ENCODE data around the gene ACSM6. TPM values are rescaled to one million over a fixed set of nuclear protein-coding genes. Genes with fewer than 3 reads are reported as not detected.

The ACSM6 gene
- total RNA-seq, 4 donors from 2014 or later, result not detected

- Histone ChIP-seq H3K36me3 (peaks cover 0 to 31% (median 6%) of the 10 kb centered on the region in 3 donors), H3K9me3 (no peaks in the 10 kb centered on the region), H3K4me1 (peaks cover 0 to 10% (median 0%) of the 10 kb centered on the region in 4 donors), H3K4me3 (no peak overlapping the region), H3K27ac (no peak overlapping the region), H3K27me3 (no peaks in the 10 kb centered on the region)
- DNase-seq (ENCODE audit: low spot score in 2 of 2), result no peak
- 81 to 87% methylated on average over 8 of the region's 8 CpGs for WGBS, 2 donors
- TF ChIP-seq CTCF (IDR thresholded peaks at IDR 0.05) (peak in 3 of 5 experiments; percentile 17 to 23 (median 19)), POLR2A (IDR thresholded peaks at IDR 0.05) (no peak), EP300 (IDR thresholded peaks at IDR 0.05) (no peak)
Measured at GRCh38 chr10:95242581-95243317, 48.7 kb downstream of the ACSM6 start.

GRCh38 chr10:95243318-95243617 is 49.2 kb downstream of the ACSM6 start:
- no peaks in the 10 kb centered on the region for H3K9me3 ChIP-seq
- peaks cover 0 to 26% (median under 1%) of the 10 kb centered on the region in 3 donors for H3K36me3 ChIP-seq
- no peaks in the 10 kb centered on the region for H3K27me3 ChIP-seq
- no peak overlapping the region for H3K27ac ChIP-seq
- TF ChIP-seq POLR2A (IDR thresholded peaks at IDR 0.05), result no peak
- no peak for TF ChIP-seq CTCF (IDR thresholded peaks at IDR 0.05)
- no peak for TF ChIP-seq EP300 (IDR thresholded peaks at IDR 0.05)
- DNase-seq (ENCODE audit: low spot score in 2 of 2), result no peak
- no peak overlapping the region for H3K4me3 ChIP-seq
- H3K4me1 ChIP-seq, result peaks cover 0 to 11% (median 0%) of the 10 kb centered on the region in 4 donors
- WGBS, 2 donors, result 66 to 71% methylated on average over 3 of the region's 3 CpGs

- Histone ChIP-seq H3K27me3 (no peaks in the 10 kb centered on the region), H3K36me3 (peaks cover 0 to 22% (median 0%) of the 10 kb centered on the region in 3 donors), H3K4me3 (no peak overlapping the region), H3K27ac (no peak overlapping the region), H3K9me3 (no peaks in the 10 kb centered on the region), H3K4me1 (peaks cover 0 to 11% (median 0%) of the 10 kb centered on the region in 4 donors)
- WGBS, 2 donors, result 79 to 93% methylated on average over 2 of the region's 2 CpGs
- TF ChIP-seq EP300 (IDR thresholded peaks at IDR 0.05) (no peak), CTCF (IDR thresholded peaks at IDR 0.05) (no peak), POLR2A (IDR thresholded peaks at IDR 0.05) (no peak)
- DNase-seq (ENCODE audit: low spot score in 2 of 2), result no peak
Measured at GRCh38 chr10:95244152-95244551, 50.1 kb downstream of the ACSM6 start.

- Histone ChIP-seq H3K9me3 (no peaks in the 10 kb centered on the region), H3K4me3 (no peak overlapping the region), H3K27ac (no peak overlapping the region), H3K27me3 (no peaks in the 10 kb centered on the region), H3K36me3 (peaks cover 0 to 22% (median 0%) of the 10 kb centered on the region in 3 donors), H3K4me1 (peaks cover 0 to 11% (median 0%) of the 10 kb centered on the region in 4 donors)
- 86 to 87% methylated on average over 6 of the region's 6 CpGs for whole genome bisulfite sequencing, 2 donors
- no peak for DNase-seq (ENCODE audit: low spot score in 2 of 2)
- TF ChIP-seq EP300 (IDR thresholded peaks at IDR 0.05) (no peak), POLR2A (IDR thresholded peaks at IDR 0.05) (no peak), CTCF (IDR thresholded peaks at IDR 0.05) (no peak)
Measured at GRCh38 chr10:95245425-95246055, 51.5 kb downstream of the ACSM6 start.

- TF ChIP-seq CTCF (IDR thresholded peaks at IDR 0.05) (peak; percentile 60 to 76 (median 64)), EP300 (IDR thresholded peaks at IDR 0.05) (no peak), POLR2A (IDR thresholded peaks at IDR 0.05) (no peak)
- H3K36me3 ChIP-seq, result peaks cover 0 to 22% (median 0%) of the 10 kb centered on the region in 3 donors
- H3K4me3 ChIP-seq, result no peak overlapping the region
- DNase-seq (ENCODE audit: low spot score in 2 of 2), result peak; percentile 64 to 90
- H3K27me3 ChIP-seq, result no peaks in the 10 kb centered on the region
- no peak overlapping the region for H3K27ac ChIP-seq
- peaks cover 0 to 11% (median 0%) of the 10 kb centered on the region in 4 donors for H3K4me1 ChIP-seq
- WGBS, 2 donors, result 5 to 8% methylated on average over 1 of the region's 1 CpG
- no peaks in the 10 kb centered on the region for H3K9me3 ChIP-seq
Measured at GRCh38 chr10:95246582-95247051, 52.6 kb downstream of the ACSM6 start.

Data from tibial nerve (tissue), 4 donors.